IMR-90 (cell line): ENCODE data around the gene ADGRB3. TPM values are rescaled to one million over a fixed set of nuclear protein-coding genes. Genes with fewer than 3 reads are reported as not detected.

Source experiments
- ATAC-seq: fragments of 200-7000 bp; cut with Tn5 transposase; 2 replicates; pipeline ENCODE4 v1.9.1; 2020; ENCODE audit warnings: low read depth, mild to moderate bottlenecking, moderate library complexity
- BruUV-seq: library from RNA; stranded (reverse); fragments of 400-500 nt; replicated peaks from 2 replicates; lab custom pipeline; 2021; lab: Mats Ljungman, UMichigan
- CTCF ChIA-PET: fragments of 300-600 bp; formaldehyde crosslinking; extraction: SDS; loops from one replicate; lab custom pipeline; 2021; ENCODE audit warnings: antibody characterized with exemption; lab: Yijun Ruan, JAX
- POLR2A ChIA-PET: fragments of 300-600 bp; sonication (Branson Sonifier 250); formaldehyde crosslinking; loops from one replicate; lab custom pipeline; 2022; ENCODE audit warnings: antibody characterized with exemption; ENCODE audit not compliant: unreplicated experiment; lab: Charles Lee
- DNase-seq: peaks from one replicate; pipeline ENCODE4 v3.0.0; 2013
- H2AFZ ChIP-seq: replicated peaks from 2 replicates; pipeline ENCODE3; 2013; ENCODE audit warnings: low read length, mild to moderate bottlenecking; ENCODE audit not compliant: poor library complexity
- H2AK5ac ChIP-seq: 2 replicates; pipeline ENCODE4 v1.6.1; 2013; ENCODE audit warnings: low read depth, low read length, inconsistent platforms
- H2AK9ac ChIP-seq: replicated peaks from 2 replicates; pipeline ENCODE3; 2013; ENCODE audit warnings: mild to moderate bottlenecking, low read depth, low read length, moderate library complexity; ENCODE audit not compliant: poor library complexity
- H2BK120ac ChIP-seq: 2 replicates; pipeline ENCODE4 v1.6.1; 2013; ENCODE audit warnings: low read depth, low read length, inconsistent platforms
- H2BK15ac ChIP-seq: 3 replicates; pipeline ENCODE4 v1.6.1; 2013; ENCODE audit warnings: low read depth, low read length, inconsistent platforms
- H2BK20ac ChIP-seq: 2 replicates; pipeline ENCODE4 v1.6.1; 2013; ENCODE audit warnings: low read depth, mild to moderate bottlenecking, inconsistent platforms, low read length, moderate library complexity
- H2BK5ac ChIP-seq: 2 replicates; pipeline ENCODE4 v1.6.1; 2013; ENCODE audit warnings: mild to moderate bottlenecking, low read depth, low read length, inconsistent platforms; ENCODE audit not compliant: poor library complexity, severe bottlenecking
- H3K14ac ChIP-seq: replicated peaks from 2 replicates; pipeline ENCODE4 v1.6.1; 2013; ENCODE audit warnings: low read depth, low read length, inconsistent platforms
- H3K18ac ChIP-seq: 2 replicates; pipeline ENCODE4 v1.6.1; 2013; ENCODE audit warnings: low read depth, low read length, control low read depth
- H3K23ac ChIP-seq: 2 replicates; pipeline ENCODE4 v1.6.1; 2013; ENCODE audit warnings: low read depth, low read length, inconsistent platforms
- H3K27ac ChIP-seq: 2 replicates; pipeline ENCODE4 v1.5.1; 2013; ENCODE audit warnings: mild to moderate bottlenecking, control low read depth, low read length; ENCODE audit not compliant: insufficient read depth
- H3K27me3 ChIP-seq: 2 replicates; pipeline ENCODE4 v1.6.1; 2013; ENCODE audit warnings: low read length; ENCODE audit not compliant: control insufficient read depth, insufficient read depth
- H3K36me3 ChIP-seq: 2 replicates; pipeline ENCODE4 v1.6.1; 2013; ENCODE audit warnings: low read length, mixed read lengths; ENCODE audit not compliant: control insufficient read depth, insufficient read depth
- H3K4ac ChIP-seq: 2 replicates; pipeline ENCODE4 v1.6.1; 2013; ENCODE audit warnings: low read depth, low read length, inconsistent platforms
- H3K4me1 ChIP-seq: 2 replicates; pipeline ENCODE4 v1.6.1; 2013; ENCODE audit warnings: low read length, mixed read lengths; ENCODE audit not compliant: control insufficient read depth, insufficient read depth
- H3K4me2 ChIP-seq: 2 replicates; pipeline ENCODE4 v1.6.1; 2013; ENCODE audit warnings: low read depth, mild to moderate bottlenecking, control low read depth, low read length, moderate library complexity
- H3K4me3 ChIP-seq: 2 replicates; pipeline ENCODE4 v1.5.1; 2013; ENCODE audit warnings: low read depth, mild to moderate bottlenecking, control low read depth, low read length, moderate library complexity; ENCODE audit not compliant: insufficient read depth
- H3K56ac ChIP-seq: 2 replicates; pipeline ENCODE4 v1.6.1; 2013; ENCODE audit warnings: low read length, inconsistent platforms; ENCODE audit not compliant: insufficient read depth; ENCODE audit errors: extremely low read depth
- H3K79me1 ChIP-seq, 2 experiments: 2 replicates each; pipeline ENCODE4 v1.6.1; 2013; ENCODE audit warnings: low read length in 2 of 2, inconsistent platforms in 1 of 2, low read depth in 1 of 2
- H3K9ac ChIP-seq: 2 replicates; pipeline ENCODE4 v1.6.1; 2013; ENCODE audit warnings: low read depth, low read length, control low read depth
- H3K9me1 ChIP-seq: 2 replicates; pipeline ENCODE4 v1.6.1; 2013; ENCODE audit warnings: low read length, inconsistent platforms; ENCODE audit not compliant: insufficient read depth
- H3K9me3 ChIP-seq: 2 replicates; pipeline ENCODE4 v1.6.1; 2013; ENCODE audit warnings: low read length; ENCODE audit not compliant: control insufficient read depth, insufficient read depth
- H4K20me1 ChIP-seq: 2 replicates; pipeline ENCODE4 v1.6.1; 2013; ENCODE audit warnings: low read length, inconsistent platforms; ENCODE audit not compliant: insufficient read depth
- H4K5ac ChIP-seq: 2 replicates; pipeline ENCODE4 v1.6.1; 2013; ENCODE audit warnings: mild to moderate bottlenecking, low read depth, low read length, control low read depth
- H4K8ac ChIP-seq, 2 experiments: 2 replicates each; pipeline ENCODE4 v1.6.1; 2013; ENCODE audit warnings: low read depth in 2 of 2, low read length in 2 of 2, control low read depth in 1 of 2, inconsistent platforms in 1 of 2
- H4K91ac ChIP-seq: 2 replicates; pipeline ENCODE4 v1.6.1; 2013; ENCODE audit warnings: low read depth, low read length, inconsistent platforms; ENCODE audit not compliant: insufficient read depth
- BHLHE40 ChIP-seq: fragments of 150-350 bp; IDR thresholded peaks from 2 replicates; pipeline ENCODE4 v1.6.1; 2016; ENCODE audit warnings: mild to moderate bottlenecking, low read depth, low read length
- CEBPB ChIP-seq: IDR thresholded peaks from 2 replicates; pipeline ENCODE4 v1.6.1; 2012; ENCODE audit warnings: low read depth, low read length, improper control_type of control experiment
- CHD1 ChIP-seq: IDR thresholded peaks from 2 replicates; pipeline ENCODE4 v1.6.1; 2012; ENCODE audit warnings: low read depth, low read length, improper control_type of control experiment
- CTCF ChIP-seq: conservative IDR thresholded peaks from 2 replicates; pipeline ENCODE4 v1.5.1; 2012; ENCODE audit warnings: mild to moderate bottlenecking, low read depth, low read length, improper control_type of control experiment
- ELK1 ChIP-seq: fragments of 150-350 bp; IDR thresholded peaks from 2 replicates; pipeline ENCODE4 v1.6.1; 2016; ENCODE audit warnings: low read depth, mild to moderate bottlenecking, low read length, moderate library complexity, borderline replicate concordance
- FOS ChIP-seq: fragments of 150-350 bp; IDR thresholded peaks from 2 replicates; pipeline ENCODE4 v1.6.1; 2016; ENCODE audit warnings: low read depth, low read length
- MXI1 ChIP-seq: IDR thresholded peaks from 2 replicates; pipeline ENCODE4 v1.6.1; 2012; ENCODE audit warnings: low read depth, mild to moderate bottlenecking, low read length, moderate library complexity, borderline replicate concordance
- POLR2A ChIP-seq: IDR thresholded peaks from 2 replicates; pipeline ENCODE4 v1.6.1; 2012; ENCODE audit warnings: mild to moderate bottlenecking, low read depth, low read length
- RAD21 ChIP-seq: IDR thresholded peaks from 2 replicates; pipeline ENCODE4 v1.6.1; 2012; ENCODE audit warnings: low read length, improper control_type of control experiment
- RCOR1 ChIP-seq: IDR thresholded peaks from 2 replicates; pipeline ENCODE4 v1.6.1; 2012; ENCODE audit warnings: mild to moderate bottlenecking, low read length, improper control_type of control experiment; ENCODE audit not compliant: insufficient replicate concordance
- RFX5 ChIP-seq: IDR thresholded peaks from 2 replicates; pipeline ENCODE4 v1.8.0; 2012; ENCODE audit warnings: low read depth, mild to moderate bottlenecking, low read length, moderate library complexity
- SMC3 ChIP-seq: fragments of 150-350 bp; IDR thresholded peaks from 2 replicates; pipeline ENCODE4 v1.6.1; 2016; ENCODE audit warnings: low read depth, mild to moderate bottlenecking, antibody characterized with exemption, low read length, moderate library complexity
- WGBS, 2 experiments: methylation state at CpG; one replicate each; pipeline versions ENCODE4 v1.1.5 to v1.1.7; 2013; ENCODE audit warnings: missing lambda C conversion rate in 2 of 2; ENCODE audit not compliant: insufficient read length in 1 of 2; ENCODE audit errors: extremely low coverage in 2 of 2; 5-methylcytosine and 5-hydroxymethylcytosine counted together
- dilution Hi-C: fragments of 300-500 bp; cut with HindIII; formaldehyde crosslinking; loops from one replicate; pipeline ENCODE4 v1.14.3; 2018; ENCODE audit warnings: low sequenced_read_pairs; ENCODE audit not compliant: unreplicated experiment
- in situ Hi-C: fragments of 300-500 bp; cut with MboI; formaldehyde crosslinking; loops from 3 replicates; pipeline ENCODE4 v1.14.3; 2019; ENCODE audit warnings: low sequenced_read_pairs, inconsistent platforms, mixed read lengths
- intact Hi-C: fragments of 100-400 bp; cut with micrococcal nuclease; formaldehyde crosslinking; loops from 2 replicates; pipeline ENCODE4 v1.10.0; 2022
- polyA plus RNA-seq, 3 experiments: library from polyadenylated mRNA; depleted of rRNA; stranded (reverse); fragments of >200 nt; gene quantifications; 2 replicates each; pipeline ENCODE4 v1.2.3, GENCODE V29; 2012; ENCODE audit warnings: low replicate concordance in 1 of 3
- total RNA-seq: library from RNA; depleted of rRNA; stranded (reverse); fragments of >200 nt; gene quantifications from 2 replicates; pipeline ENCODE4 v1.2.3, GENCODE V29; 2012
- TF ChIP-seq, protein P1 (sequence below): fragments of 150-350 bp; IDR thresholded peaks from 2 replicates; pipeline ENCODE4 v1.6.1; 2017; ENCODE audit warnings: mild to moderate bottlenecking, antibody characterized with exemption, low read length, low read depth

Gene ADGRB3
- total and polyA plus RNA-seq, 2 of the 4 experiments (the other 2 are of a cell fraction): not detected

GRCh38 chr6:69064226-69064625 is 429.1 kb downstream of the ADGRB3 start:
- dilution Hi-C loops (no loop called here), intact Hi-C loops (no loop called here), in situ Hi-C loops (no loop called here)
- no TSS peak for BruUV-seq
- Histone ChIP-seq H3K4me1 (no peaks in the 10 kb centered on the region), H3K79me1 (no peaks in the 10 kb centered on the region), H3K9me1 (no peaks in the 10 kb centered on the region), H4K91ac (no peak overlapping the region), H4K20me1 (no peaks in the 10 kb centered on the region), H2BK120ac (no peak overlapping the region), H3K4me2 (no peak overlapping the region), H3K56ac (no peak overlapping the region), H2BK15ac (no peak overlapping the region), H4K8ac (no peak overlapping the region), H3K27me3 (no peaks in the 10 kb centered on the region), H4K5ac (no peak overlapping the region), H2BK20ac (no peak overlapping the region), H3K9me3 (no peaks in the 10 kb centered on the region), H3K27ac (no peak overlapping the region), H2AFZ (no peak overlapping the region), H3K9ac (no peak overlapping the region), H3K36me3 (no peaks in the 10 kb centered on the region), H2AK9ac (no peak overlapping the region), H3K23ac (no peak overlapping the region), H3K4me3 (no peak overlapping the region), H3K4ac (no peak overlapping the region), H2BK5ac (no peak overlapping the region), H2AK5ac (no peak overlapping the region), H3K18ac (no peak overlapping the region), H3K14ac (no peak overlapping the region)
- ChIA-PET POLR2A (no interaction called here), CTCF (no interaction called here)
- DNase-seq (no peak), ATAC-seq (no peak)
- no CpG with 5 or more reads among the region's 1 CpG for WGBS, 2 experiments
- TF ChIP-seq RFX5: no peak
- no peak for TF ChIP-seq BHLHE40
- no peak for TF ChIP-seq MXI1
- no peak for TF ChIP-seq POLR2A
- no peak for TF ChIP-seq RCOR1
- no peak for TF ChIP-seq CEBPB
- TF ChIP-seq SMC3: no peak
- TF ChIP-seq RAD21: no peak
- no peak for TF ChIP-seq CHD1
- TF ChIP-seq, protein P1, sequence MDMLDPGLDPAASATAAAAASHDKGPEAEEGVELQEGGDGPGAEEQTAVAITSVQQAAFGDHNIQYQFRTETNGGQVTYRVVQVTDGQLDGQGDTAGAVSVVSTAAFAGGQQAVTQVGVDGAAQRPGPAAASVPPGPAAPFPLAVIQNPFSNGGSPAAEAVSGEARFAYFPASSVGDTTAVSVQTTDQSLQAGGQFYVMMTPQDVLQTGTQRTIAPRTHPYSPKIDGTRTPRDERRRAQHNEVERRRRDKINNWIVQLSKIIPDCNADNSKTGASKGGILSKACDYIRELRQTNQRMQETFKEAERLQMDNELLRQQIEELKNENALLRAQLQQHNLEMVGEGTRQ: no peak
- TF ChIP-seq FOS: no peak
- TF ChIP-seq ELK1: no peak
- TF ChIP-seq CTCF: no peak
